GM12878 (cell line): Measurements from ENCODE around the gene HOXD13. TPM values are rescaled to one million over a fixed set of nuclear protein-coding genes. Genes with fewer than 3 reads are reported as not detected.

Experiments used
- ATAC-seq: fragments of 200-7000 bp; cut with Tn5 transposase; 3 replicates; pipeline ENCODE4 v1.9.1; 2020; ENCODE audit warnings: mild to moderate bottlenecking, moderate library complexity
- Bru-seq: library from RNA; stranded (reverse); fragments of 400-500 nt; gene quantifications from one replicate; lab custom pipeline; 2021; lab: Mats Ljungman, UMichigan
- BruChase-seq, 2 experiments: library from RNA; stranded (reverse); fragments of 400-500 nt; gene quantifications; one replicate each; lab custom pipeline; 2021; lab: Mats Ljungman, UMichigan
- BruUV-seq: library from RNA; stranded (reverse); fragments of 400-500 nt; replicated peaks from 2 replicates; lab custom pipeline; 2021; lab: Mats Ljungman, UMichigan
- CTCF ChIA-PET: fragments of 300-600 bp; sonication (Branson Sonifier 250); formaldehyde crosslinking; extraction: SDS; loops from one replicate; lab custom pipeline; 2021; ENCODE audit warnings: inconsistent platforms; lab: Yijun Ruan, JAX
- POLR2A ChIA-PET: fragments of 350-600 bp; formaldehyde crosslinking; extraction: SDS; loops from one replicate; lab custom pipeline; 2021; ENCODE audit warnings: inconsistent platforms; lab: Charles Lee
- RAD21 ChIA-PET: fragments of 300-600 bp; sonication (Branson Sonifier 250); formaldehyde crosslinking; loops from one replicate; lab custom pipeline; 2023; ENCODE audit warnings: antibody characterized with exemption; ENCODE audit not compliant: unreplicated experiment; lab: Charles Lee
- SMC1A ChIA-PET: fragments of 300-600 bp; sonication (Branson Sonifier 250); formaldehyde crosslinking; loops from one replicate; lab custom pipeline; 2023; ENCODE audit not compliant: unreplicated experiment, uncharacterized antibody; lab: Charles Lee
- DNase-seq: peaks from one replicate; pipeline ENCODE4 v3.0.0-alpha.2; 2011; ENCODE audit warnings: low read depth, low spot score
- FAIRE-seq: peaks from 3 replicates; lab custom pipeline; 2011; peaks lifted over from hg19 to GRCh38; lab: Jason Lieb, UNC
- H2AFZ ChIP-seq: 2 replicates; pipeline ENCODE4 v1.6.0; 2011; ENCODE audit warnings: low read depth, low read length, control low read depth; ENCODE audit not compliant: control insufficient read depth
- H3K27ac ChIP-seq: 2 replicates; pipeline ENCODE4 v1.5.1; 2011; ENCODE audit warnings: control low read depth; ENCODE audit not compliant: control insufficient read depth, insufficient read depth
- H3K27me3 ChIP-seq, 2 experiments: replicated peaks in 1 of 2; 2 replicates each; pipeline versions ENCODE4 v1.6.0 to v1.6.1; 2011; ENCODE audit warnings: low read length in 1 of 2; ENCODE audit not compliant: control insufficient read depth in 2 of 2, insufficient read depth in 2 of 2
- H3K36me3 ChIP-seq, 2 experiments: 2 replicates each; pipeline ENCODE4 v1.5.1; 2011; ENCODE audit warnings: low read length in 1 of 2; ENCODE audit not compliant: control insufficient read depth in 2 of 2, insufficient read depth in 2 of 2
- H3K4me1 ChIP-seq: 2 replicates; pipeline ENCODE4 v1.6.1; 2011; ENCODE audit warnings: mild to moderate bottlenecking, low read length, moderate library complexity, mixed read lengths; ENCODE audit not compliant: control insufficient read depth, insufficient read depth
- H3K4me2 ChIP-seq: 2 replicates; pipeline ENCODE4 v1.6.0; 2011; ENCODE audit warnings: control low read depth; ENCODE audit not compliant: control insufficient read depth, insufficient read depth
- H3K4me3 ChIP-seq: fragments of 200-600 bp; sonication (generic); 2 replicates; pipeline ENCODE4 v1.5.1; 2016
- H3K79me2 ChIP-seq: 2 replicates; pipeline ENCODE4 v1.6.0; 2011; ENCODE audit warnings: low read length; ENCODE audit not compliant: control insufficient read depth, insufficient read depth
- H3K9ac ChIP-seq: 2 replicates; pipeline ENCODE4 v1.8.0; 2011; ENCODE audit warnings: low read length, control low read depth, mixed read lengths; ENCODE audit not compliant: control insufficient read depth, insufficient read depth
- H3K9me3 ChIP-seq: replicated peaks from 3 replicates; pipeline ENCODE4 v1.5.1; 2011; ENCODE audit warnings: mild to moderate bottlenecking, low read length; ENCODE audit not compliant: control insufficient read depth, insufficient read depth
- H4K20me1 ChIP-seq: 2 replicates; pipeline ENCODE4 v1.6.0; 2011; ENCODE audit not compliant: control insufficient read depth, insufficient read depth
- MTA2 ChIP-seq: fragments of 450-650 bp; IDR thresholded peaks from 2 replicates; pipeline ENCODE4 v1.6.1; 2016; ENCODE audit warnings: low read depth, mild to moderate bottlenecking, moderate library complexity
- SUZ12 ChIP-seq: fragments of 200-600 bp; sonication (generic); IDR thresholded peaks from one replicate; pipeline ENCODE4 v1.6.1; 2018; ENCODE audit warnings: antibody characterized with exemption, mild to moderate bottlenecking; ENCODE audit not compliant: unreplicated experiment
- WGBS: methylation state at CpG from one replicate; pipeline ENCODE4 v1.1.6; 2016; ENCODE audit warnings: low lambda C conversion rate; ENCODE audit not compliant: insufficient replicate concordance, insufficient coverage; ENCODE audit errors: missing lambda C conversion rate; 5-methylcytosine and 5-hydroxymethylcytosine counted together
- in situ Hi-C: fragments of 300-500 bp; cut with MboI; formaldehyde crosslinking; loops from 9 replicates; pipeline ENCODE4 v1.14.3; 2018; ENCODE audit warnings: mixed read lengths
- intact Hi-C: fragments of 100-400 bp; cut with micrococcal nuclease; formaldehyde crosslinking; loops from one replicate; pipeline ENCODE4 v1.14.2; 2022; ENCODE audit not compliant: unreplicated experiment
- long read RNA-seq, 2 experiments: library from polyadenylated mRNA; unstranded; transcript quantifications; one replicate each; pipeline ENCODE4 v2.0.0, GENCODE V29; 2019 to 2020
- polyA minus RNA-seq, 3 experiments: library from RNA; depleted of rRNA, polyadenylated mRNA; stranded (reverse); fragments of >200 nt; gene quantifications; 2 replicates each; pipeline ENCODE4 v1.2.3, GENCODE V29; 2011
- polyA plus RNA-seq, 11 experiments: library from polyadenylated mRNA; depleted of rRNA in 4 of 11; unstranded in 6 of 11; stranded (reverse) in 5 of 11; fragments of >200 nt; fragmentation: Nextera tagmentation in 4 of 11; fragmentation: Illumina TruSeq in 1 of 11; extraction: Ambion mirVana in 4 of 11; extraction: Trizol in 1 of 11; gene quantifications; 1 replicate in 1 of 11; 2 replicates in 10 of 11; pipeline versions ENCODE4 v1.2.1 to v1.2.3, GENCODE V29; 2011 to 2016; ENCODE audit warnings: inconsistent platforms in 2 of 11, missing spikeins in 2 of 11, low read depth in 1 of 11
- total RNA-seq, 4 experiments: library from RNA; depleted of rRNA in 3 of 4; stranded (reverse); fragments of >200 nt in 3 of 4; fragmentation: Illumina TruSeq in 1 of 4; extraction: Trizol in 1 of 4; gene quantifications; 2 replicates each; pipeline versions ENCODE4 v1.2.1 to v1.2.3, GENCODE V29; 2013 to 2021

Gene HOXD13
- not detected in 2 replicates for total RNA-seq (2013; cell fraction: nucleolus; rRNA removed)
- total RNA-seq (2014; rRNA removed) (not detected in 2 replicates), total RNA-seq (2014; rRNA removed; fragmentation: Illumina TruSeq; extraction: Trizol) (not detected in 2 replicates), total RNA-seq (2021) (not detected in 2 replicates), polyA plus RNA-seq (2011; rRNA removed) (not detected in 2 replicates), polyA plus RNA-seq (2014; fragmentation: Illumina TruSeq; extraction: Trizol) (not detected in 2 replicates), polyA plus RNA-seq (2014; fragmentation: Nextera tagmentation; extraction: Ambion mirVana) (not detected), polyA plus RNA-seq (2014; rRNA removed) (not detected in 2 replicates), polyA plus RNA-seq (2016; fragmentation: Nextera tagmentation; extraction: Ambion mirVana) (not detected), polyA minus RNA-seq (2011; rRNA and poly(A)+ RNA removed) (not detected in 2 replicates), Bru-seq, nascent RNA (not detected), BruChase-seq, experiment 1, labeled RNA remaining after a 6-hour chase (not detected), BruChase-seq, experiment 2, labeled RNA remaining after a 2-hour chase (not detected)
- polyA plus RNA-seq (2011; ENCODE audit: low read depth): not detected
- polyA plus RNA-seq (2011; cell fraction: cytosol; rRNA removed): not detected in 2 replicates
- polyA plus RNA-seq (2011; cell fraction: nucleus; rRNA removed): not detected in 2 replicates
- polyA plus RNA-seq (2012): not detected in 2 replicates
- polyA minus RNA-seq (2011; cell fraction: cytosol; rRNA and poly(A)+ RNA removed): not detected in 2 replicates
- polyA minus RNA-seq (2011; cell fraction: nucleus; rRNA and poly(A)+ RNA removed): not detected in 2 replicates
- long read RNA-seq, experiment 1: 0 reads
- long read RNA-seq, experiment 2: 0 reads

- ChIA-PET RAD21 (no interaction called here), CTCF (no interaction called here)
- ATAC-seq (no peak), FAIRE-seq (no peak)
- Histone ChIP-seq H3K27me3 (peaks cover 11 to 33% of the 10 kb centered on the region in 2 experiments), H3K27ac (no peak within 1 kb of the TSS), H3K4me2 (no peak within 1 kb of the TSS), H2AFZ (no peak within 1 kb of the TSS), H4K20me1 (no peaks in the 10 kb centered on the region), H3K4me1 (peaks cover 3% of the 10 kb centered on the region; the same call in 1 of the 2 replicates), H3K9ac (no peak within 1 kb of the TSS), H3K79me2 (no peaks in the 10 kb centered on the region)
- no TSS peak for BruUV-seq
- WGBS: 39% methylated on average over 52 of the region's 95 CpGs
- in situ Hi-C loops: no loop called here
- TF ChIP-seq MTA2 (no peak), SUZ12 (peak; percentile 16)
- TF ChIP-seq, all 136 proteins: peak for 1
- H3K9me3 ChIP-seq: no peaks in the 10 kb centered on the region
- no peak for DNase-seq
- intact Hi-C loops: no loop called here
- no peaks in the 10 kb centered on the region for H3K36me3 ChIP-seq
- POLR2A ChIA-PET: no interaction called here
- SMC1A ChIA-PET: interaction anchor here (0.7 kb wide), 1 partner anchor 458 kb away, joined by 3 read pairs; no protein-coding TSS in a partner anchor
- H3K4me3 ChIP-seq: no peak within 1 kb of the TSS
Observed at GRCh38 chr2:176092270-176093144, at the start of gene HOXD13. TSS of gene HOXD13 (plus strand) at chr2:176092721. CDS start at chr2:176092891, 170 bp downstream.
